ENCODE measurements around the gene SEMA6C. TPM values are rescaled to one million over a fixed set of nuclear protein-coding genes. Genes with fewer than 3 reads are reported as not detected.

Gene SEMA6C
- total and polyA plus RNA-seq, 2 of the 13 experiments (the other 11 are each of a cell fraction or from before 2014, with no cell fraction given) = 1.4 to 2.9 TPM

DNA sequence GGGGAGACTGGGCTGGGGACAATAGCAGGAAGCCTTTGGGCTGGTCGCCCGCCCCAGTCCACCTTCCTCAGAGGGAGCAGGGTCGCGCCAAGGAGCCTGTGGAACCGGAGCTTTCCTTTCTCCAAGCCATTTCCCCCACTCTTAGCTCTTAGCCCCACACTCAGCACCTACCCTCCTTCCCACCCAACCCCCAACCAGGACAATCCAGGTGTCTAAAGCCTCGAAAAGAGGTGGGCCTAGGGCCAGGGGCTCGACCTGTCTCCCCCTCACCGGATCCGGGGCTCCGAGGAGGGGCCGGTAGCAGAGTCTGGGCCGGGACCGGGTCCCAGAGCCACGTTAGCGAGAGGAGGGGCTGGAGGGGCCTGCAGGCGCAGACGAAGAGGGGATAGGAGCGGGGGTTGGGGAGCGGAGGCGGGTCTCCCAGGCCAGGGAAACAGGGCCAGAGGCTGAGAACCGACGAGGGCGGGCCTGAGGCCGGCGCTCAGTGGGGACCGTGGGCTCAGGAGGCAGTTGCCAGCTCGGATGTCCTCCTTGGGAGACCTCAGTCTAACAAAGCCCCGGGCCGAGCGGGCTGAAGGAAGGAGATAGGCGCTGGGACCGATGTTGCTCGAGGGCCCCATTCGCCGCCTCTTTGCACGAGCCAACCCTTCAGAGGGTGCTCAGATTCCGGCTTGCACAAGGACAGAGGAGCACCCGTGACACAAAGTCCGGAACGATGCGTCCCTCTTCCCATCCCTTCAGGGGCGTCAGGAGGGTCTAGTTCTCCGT lies 943 bp downstream of the SEMA6C start:
- no peaks in the 10 kb centered on the region for H4K20me1 ChIP-seq (ENCODE audit: insufficient read depth, low read length)
- intact Hi-C loops (cut with micrococcal nuclease; ENCODE audit: unreplicated experiment) = loop anchor here (1.0 to 5.0 kb wide), 2 partner anchors 121 to 133 kb away; no protein-coding TSS in a partner anchor
- H3K27ac ChIP-seq (ENCODE audit: extremely low read length, insufficient read depth, low read length) = no peak overlapping the region
- FAIRE-seq = no peak
- peak overlapping the region; percentile 73 to 77 (median 77); a peak in 4 of 6 replicates for H3K4me3 ChIP-seq (replicated peaks in 1 of 3; ENCODE audit: insufficient read depth in 1 of 3, low read depth in 2 of 3, low read length in 3 of 3)
- H2AFZ ChIP-seq (ENCODE audit: low read length) = no peak overlapping the region
- no peaks in the 10 kb centered on the region for H3K27me3 ChIP-seq (ENCODE audit: control insufficient read depth in 1 of 2, insufficient read depth in 2 of 2, low read length in 2 of 2)
- H3K4me2 ChIP-seq (ENCODE audit: low read depth, low read length) = peak overlapping the region; percentile 81
- peak; percentile 30; the same call in 1 of the 2 replicates for TF ChIP-seq ZNF232 (CRISPR knock-in tag; IDR thresholded peaks at IDR 0.05; ENCODE audit: borderline replicate concordance)
- 0 out of 2 replicates have a peak, but pooled peaks have one; percentile 38 for TF ChIP-seq ZNF263 (CRISPR knock-in tag; IDR thresholded peaks at IDR 0.05)
- no peak for TF ChIP-seq U2AF1 (optimal IDR thresholded peaks at IDR 0.05; ENCODE audit: low read depth, low read length)
- no peak for TF ChIP-seq BHLHE40 (IDR thresholded peaks at IDR 0.05; ENCODE audit: low read length)
- TF ChIP-seq ZNF775 (CRISPR knock-in tag; IDR thresholded peaks at IDR 0.05; ENCODE audit: borderline replicate concordance) = no peak
- TF ChIP-seq AGO1 (IDR thresholded peaks at IDR 0.05; ENCODE audit: low read depth, low read length, poor library complexity, severe bottlenecking) = no peak
- WGBS (ENCODE audit: low lambda C conversion rate) = 88% methylated on average over 26 of the region's 43 CpGs
- ChIA-PET CTCF (ENCODE audit: low intra/inter-chr PET ratio, low total read pairs) (no interaction called here), POLR2A (no interaction called here)
- H3K36me3 ChIP-seq (replicated peaks in 1 of 2; ENCODE audit: control insufficient read depth in 1 of 2, insufficient read depth in 2 of 2, low read length in 2 of 2) = no peaks in the 10 kb centered on the region
- no peak for ATAC-seq
- DNase-seq (ENCODE audit: low spot score) = no peak
- no peaks in the 10 kb centered on the region for H3K9me3 ChIP-seq (ENCODE audit: low read length)
- in situ Hi-C loops (cut with HindIII; ENCODE audit: extremely low pct_ligation_motif_present, low pct_unique_long_range_greater_than_20kb) = no loop called here
- H3K9ac ChIP-seq (ENCODE audit: insufficient read depth, low read depth, low read length) = peak overlapping the region; percentile 63; the same call in 1 of the 2 replicates
- no peaks in the 10 kb centered on the region for H3K79me2 ChIP-seq (ENCODE audit: insufficient read depth, low read length)
- BruUV-seq (replicated peaks) = TSS peak; percentile 30
- H3K4me1 ChIP-seq (ENCODE audit: insufficient read depth, low read length) = peaks cover 33% of the 10 kb centered on the region
